ENCODE results near the gene OR6C70. TPM values are rescaled to one million over a fixed set of nuclear protein-coding genes. Genes with fewer than 3 reads are reported as not detected.

OR6C70 gene
- total and polyA plus RNA-seq, 2 donors (not counting 1 experiment from before 2014, with no cell fraction given) = not detected

DNA sequence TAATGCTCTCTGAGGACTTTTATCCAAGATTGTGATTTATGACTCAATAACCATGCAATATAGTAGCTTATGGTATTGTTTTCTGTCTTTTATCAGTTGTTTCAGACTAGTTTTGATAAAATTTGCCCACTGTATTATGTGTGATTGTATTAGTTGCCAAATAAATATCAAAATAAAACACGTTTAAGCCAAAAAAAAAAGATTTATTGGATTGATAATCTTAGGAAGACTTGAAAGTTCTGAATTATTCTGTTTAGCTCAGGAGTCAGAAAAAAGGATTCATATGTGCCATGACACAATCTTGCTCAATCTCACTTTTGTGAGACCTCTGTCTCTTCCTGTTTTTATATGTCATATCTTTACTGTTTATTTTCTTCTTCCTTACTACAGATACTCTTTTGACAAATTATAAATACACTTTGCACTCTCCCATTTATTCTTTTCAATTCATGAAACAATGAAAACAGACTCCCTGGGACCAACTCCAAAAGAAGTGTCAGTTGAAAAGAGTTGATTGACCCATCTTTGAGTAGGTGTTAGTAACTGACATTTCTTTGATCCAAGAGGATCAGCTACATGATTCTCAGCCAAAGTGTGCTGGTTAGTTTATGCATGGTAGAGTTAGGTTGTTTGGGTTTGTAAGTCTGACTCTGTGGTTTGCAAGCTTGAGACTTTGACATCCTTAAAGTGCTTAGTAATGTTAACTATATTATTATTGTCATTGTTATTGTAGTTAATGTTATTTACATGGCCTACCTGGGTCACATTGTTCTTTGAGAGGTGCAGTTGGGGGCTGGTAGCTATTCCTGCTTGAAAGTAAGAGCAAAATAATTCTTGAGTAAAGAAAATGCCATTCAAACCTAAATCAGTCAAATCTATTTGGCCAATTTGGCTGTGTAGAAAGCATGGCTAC lies 41.4 kb downstream of the OR6C70 start:
- Histone ChIP-seq H2AFZ (ENCODE audit: insufficient read depth, low read depth, low read length, poor library complexity, severe bottlenecking) (no peak overlapping the region), H3K27ac (ENCODE audit: low read length in 2 of 2) (no peak overlapping the region), H3K4me2 (replicated peaks; ENCODE audit: low read depth, low read length, poor library complexity, severe bottlenecking) (no peak overlapping the region), H3K79me2 (ENCODE audit: control insufficient read depth, insufficient read depth, low read length) (no peaks in the 10 kb centered on the region), H4K20me1 (ENCODE audit: control insufficient read depth, insufficient read depth, low read length, poor library complexity, severe bottlenecking) (no peaks in the 10 kb centered on the region), H3K36me3 (replicated peaks in 1 of 2; ENCODE audit: control extremely low read depth in 1 of 2, control insufficient read depth in 1 of 2, extremely low read depth in 1 of 2, insufficient read depth in 2 of 2, low read length in 1 of 2) (no peaks in the 10 kb centered on the region), H3K27me3 (replicated peaks in 1 of 4; ENCODE audit: control extremely low read depth in 1 of 4, control insufficient read depth in 3 of 4, insufficient read depth in 4 of 4, low read length in 3 of 4) (peaks cover 0 to 9% (median 1%) of the 10 kb centered on the region in 4 experiments), H3K9me3 (ENCODE audit: control extremely low read depth in 1 of 3, control insufficient read depth in 2 of 3, insufficient read depth in 1 of 3, low read length in 2 of 3) (no peaks in the 10 kb centered on the region), H3K4me3 (ENCODE audit: control extremely low read depth in 1 of 5, extremely low read depth in 1 of 5, insufficient read depth in 1 of 5, low read depth in 2 of 5, low read length in 4 of 5) (no peak overlapping the region), H3K4me1 (ENCODE audit: control insufficient read depth in 2 of 2, insufficient read depth in 2 of 2, low read length in 2 of 2) (no peaks in the 10 kb centered on the region), H3K9ac (ENCODE audit: low read length) (no peak overlapping the region)
- Mint-ChIP-seq H3K27ac (no peak overlapping the region), H3K4me1 (no peaks in the 10 kb centered on the region), H3K27me3 (peaks cover 12% of the 10 kb centered on the region), H3K4me3 (no peak overlapping the region), H3K9me3 (ENCODE audit: insufficient read depth) (no peaks in the 10 kb centered on the region)
- POLR2A ChIA-PET = no interaction called here
- TF ChIP-seq EZH2 (IDR thresholded peaks at IDR 0.05; ENCODE audit: borderline replicate concordance, insufficient read depth, low read depth, low read length, poor library complexity, severe bottlenecking) = no peak
- TF ChIP-seq, protein P1, sequence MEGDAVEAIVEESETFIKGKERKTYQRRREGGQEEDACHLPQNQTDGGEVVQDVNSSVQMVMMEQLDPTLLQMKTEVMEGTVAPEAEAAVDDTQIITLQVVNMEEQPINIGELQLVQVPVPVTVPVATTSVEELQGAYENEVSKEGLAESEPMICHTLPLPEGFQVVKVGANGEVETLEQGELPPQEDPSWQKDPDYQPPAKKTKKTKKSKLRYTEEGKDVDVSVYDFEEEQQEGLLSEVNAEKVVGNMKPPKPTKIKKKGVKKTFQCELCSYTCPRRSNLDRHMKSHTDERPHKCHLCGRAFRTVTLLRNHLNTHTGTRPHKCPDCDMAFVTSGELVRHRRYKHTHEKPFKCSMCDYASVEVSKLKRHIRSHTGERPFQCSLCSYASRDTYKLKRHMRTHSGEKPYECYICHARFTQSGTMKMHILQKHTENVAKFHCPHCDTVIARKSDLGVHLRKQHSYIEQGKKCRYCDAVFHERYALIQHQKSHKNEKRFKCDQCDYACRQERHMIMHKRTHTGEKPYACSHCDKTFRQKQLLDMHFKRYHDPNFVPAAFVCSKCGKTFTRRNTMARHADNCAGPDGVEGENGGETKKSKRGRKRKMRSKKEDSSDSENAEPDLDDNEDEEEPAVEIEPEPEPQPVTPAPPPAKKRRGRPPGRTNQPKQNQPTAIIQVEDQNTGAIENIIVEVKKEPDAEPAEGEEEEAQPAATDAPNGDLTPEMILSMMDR (IDR thresholded peaks at IDR 0.05) = no peak
- intact Hi-C loops (cut with micrococcal nuclease) = no loop called here
- no CpG with 5 or more reads among the region's 1 CpG for WGBS (ENCODE audit: insufficient coverage)
- CTCF ChIA-PET = no interaction called here
- DNase-seq (no peak), ATAC-seq (ENCODE audit: low read depth) (no peak)

DNA sequence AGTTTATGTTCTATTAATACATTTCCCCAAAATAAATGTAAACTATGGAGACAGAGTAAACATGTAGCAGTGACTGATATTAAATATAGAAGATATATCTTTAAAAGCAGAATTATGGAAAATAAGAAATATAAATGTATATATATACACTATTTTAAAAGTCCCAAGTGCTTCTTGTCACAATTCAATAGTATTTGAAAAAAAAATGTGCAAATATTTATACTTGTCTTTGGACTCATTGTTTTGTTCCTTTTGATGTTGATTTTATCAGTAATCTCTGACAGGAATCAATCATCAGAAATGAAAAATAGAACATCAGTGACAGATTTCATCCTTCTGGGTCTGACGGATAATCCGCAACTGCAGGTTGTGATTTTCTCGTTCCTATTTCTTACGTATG lies 44.0 kb downstream of the OR6C70 start, which contains the start of gene OR6C76:
Gene OR6C76, plus strand, starts transcription at position 301 of the 400 bp plus-strand sequence. Its CDS starts 0 bp downstream, at position 301.
- H3K27ac Mint-ChIP-seq = no peak within 1 kb of the TSS
- 100% methylated on average over 1 of the region's 4 CpGs for WGBS (ENCODE audit: insufficient coverage)

More for the DNA sequence above, 44.0 kb downstream of the OR6C70 start, which contains the start of gene OR6C76:
- Histone ChIP-seq H2AFZ (ENCODE audit: insufficient read depth, low read depth, low read length, poor library complexity, severe bottlenecking) (no peak within 1 kb of the TSS), H4K20me1 (ENCODE audit: control insufficient read depth, insufficient read depth, low read length, poor library complexity, severe bottlenecking) (no peaks in the 10 kb centered on the region), H3K36me3 (replicated peaks in 1 of 2; ENCODE audit: control extremely low read depth in 1 of 2, control insufficient read depth in 1 of 2, extremely low read depth in 1 of 2, insufficient read depth in 2 of 2, low read length in 1 of 2) (no peaks in the 10 kb centered on the region), H3K9me3 (ENCODE audit: control extremely low read depth in 1 of 3, control insufficient read depth in 2 of 3, insufficient read depth in 1 of 3, low read length in 2 of 3) (no peaks in the 10 kb centered on the region), H3K4me2 (replicated peaks; ENCODE audit: low read depth, low read length, poor library complexity, severe bottlenecking) (no peak within 1 kb of the TSS), H3K4me3 (ENCODE audit: control extremely low read depth in 1 of 5, extremely low read depth in 1 of 5, insufficient read depth in 1 of 5, low read depth in 2 of 5, low read length in 4 of 5) (no peak within 1 kb of the TSS), H3K27me3 (replicated peaks in 1 of 4; ENCODE audit: control extremely low read depth in 1 of 4, control insufficient read depth in 3 of 4, insufficient read depth in 4 of 4, low read length in 3 of 4) (peaks cover 0 to 4% (median 0%) of the 10 kb centered on the region in 4 experiments), H3K9ac (ENCODE audit: low read length) (no peak within 1 kb of the TSS), H3K4me1 (ENCODE audit: control insufficient read depth in 2 of 2, insufficient read depth in 2 of 2, low read length in 2 of 2) (no peaks in the 10 kb centered on the region), H3K27ac (ENCODE audit: low read length in 2 of 2) (no peak within 1 kb of the TSS), H3K79me2 (ENCODE audit: control insufficient read depth, insufficient read depth, low read length) (no peaks in the 10 kb centered on the region)
- H3K4me1 Mint-ChIP-seq = no peaks in the 10 kb centered on the region
- TF ChIP-seq EZH2 (IDR thresholded peaks at IDR 0.05; ENCODE audit: borderline replicate concordance, insufficient read depth, low read depth, low read length, poor library complexity, severe bottlenecking) = no peak
- TF ChIP-seq, protein P1 (IDR thresholded peaks at IDR 0.05) = no peak
- intact Hi-C loops (cut with micrococcal nuclease) = no loop called here
- H3K4me3 Mint-ChIP-seq = no peak within 1 kb of the TSS
- peaks cover 12% of the 10 kb centered on the region for H3K27me3 Mint-ChIP-seq
- ChIA-PET POLR2A (no interaction called here), CTCF (no interaction called here)
- ATAC-seq (ENCODE audit: low read depth) (no peak), DNase-seq (no peak)
- H3K9me3 Mint-ChIP-seq (ENCODE audit: insufficient read depth) = no peaks in the 10 kb centered on the region
